HG03066 (cell line): Measurements from ENCODE around the gene DNAJC17.

Source experiments
- ATAC-seq: cut with Tn5 transposase; IDR thresholded peaks from one replicate; pipeline ENCODE4 v1.9.1; 2021; ENCODE audit warnings: low read depth; ENCODE audit not compliant: unreplicated experiment

DNAJC17 gene

GRCh38 chr15:40807028-40807887, at the start of gene DNAJC17, which contains the start of gene ZFYVE19:
Gene DNAJC17 (minus strand): TSS chr15:40807473. CDS start chr15:40807446, 27 bp downstream.
Gene ZFYVE19 (plus strand): TSS chr15:40807089. CDS start chr15:40807590, 501 bp downstream.
- peak; percentile 93 for ATAC-seq

GRCh38 chr15:40856746-40857145, 49.5 kb upstream of the DNAJC17 start:
- ATAC-seq: no peak

GRCh38 chr15:40855706-40856234, 48.5 kb upstream of the DNAJC17 start:
- ATAC-seq: no peak

GRCh38 chr15:40854161-40854560, 46.9 kb upstream of the DNAJC17 start:
- no peak for ATAC-seq

GRCh38 chr15:40853241-40853890, 46.1 kb upstream of the DNAJC17 start:
- no peak for ATAC-seq

GRCh38 chr15:40852529-40852928, 45.3 kb upstream of the DNAJC17 start:
- ATAC-seq: no peak

- no peak for ATAC-seq
Observed at GRCh38 chr15:40850576-40851112, 43.4 kb upstream of the DNAJC17 start.

- peak; percentile 76 for ATAC-seq
Observed at GRCh38 chr15:40847223-40847961, 40.1 kb upstream of the DNAJC17 start.

- ATAC-seq: no peak
Observed at GRCh38 chr15:40846841-40847222, 39.6 kb upstream of the DNAJC17 start.

GRCh38 chr15:40845511-40846284, 38.4 kb upstream of the DNAJC17 start:
- no peak for ATAC-seq

GRCh38 chr15:40845036-40845435, 37.8 kb upstream of the DNAJC17 start:
- ATAC-seq: no peak

- no peak for ATAC-seq
Observed at GRCh38 chr15:40844696-40845030, 37.4 kb upstream of the DNAJC17 start.

GRCh38 chr15:40843885-40844695, 36.8 kb upstream of the DNAJC17 start, which contains the start of gene SPINT1:
Gene SPINT1 (plus strand): TSS chr15:40844048. CDS start chr15:40844555, 507 bp downstream.
- ATAC-seq: no peak

GRCh38 chr15:40843261-40843884, 36.1 kb upstream of the DNAJC17 start:
- no peak for ATAC-seq

GRCh38 chr15:40841741-40842140, 34.5 kb upstream of the DNAJC17 start:
- ATAC-seq: no peak

- no peak for ATAC-seq
Observed at GRCh38 chr15:40838756-40839155, 31.5 kb upstream of the DNAJC17 start.

GRCh38 chr15:40836020-40836419, 28.7 kb upstream of the DNAJC17 start:
- ATAC-seq: no peak

- ATAC-seq: no peak
Observed at GRCh38 chr15:40832903-40833302, 25.6 kb upstream of the DNAJC17 start.

GRCh38 chr15:40831861-40832260, 24.6 kb upstream of the DNAJC17 start:
- no peak for ATAC-seq
